SU-DHL-6 (cell line): ENCODE measurements around the gene GBX2.

Source experiments
- H2AFZ ChIP-seq: fragments of 200-600 bp; sonication (generic); 2 replicates; pipeline ENCODE4 v1.6.1; 2014; ENCODE audit warnings: low read depth, mild to moderate bottlenecking, moderate library complexity, mixed read lengths, antibody characterized with exemption, low read length; ENCODE audit not compliant: severe bottlenecking
- H3F3A ChIP-seq: fragments of 200-600 bp; shearing (Covaris generic); 2 replicates; pipeline ENCODE4 v1.6.0; 2016; ENCODE audit warnings: antibody characterized with exemption, mild to moderate bottlenecking; ENCODE audit not compliant: insufficient read depth
- H3K27ac ChIP-seq: fragments of 200-600 bp; sonication (generic); 2 replicates; pipeline ENCODE4 v1.5.1; 2016; ENCODE audit warnings: low read depth, mild to moderate bottlenecking, low read length, moderate library complexity, mixed read lengths
- H3K27me3 ChIP-seq: fragments of 200-600 bp; sonication (generic), shearing (Covaris generic); 2 replicates; pipeline ENCODE4 v1.6.0; 2014; ENCODE audit warnings: mild to moderate bottlenecking, low read length
- H3K36me3 ChIP-seq: fragments of 200-600 bp; sonication (generic); 2 replicates; pipeline ENCODE4 v1.6.1; 2014; ENCODE audit warnings: mild to moderate bottlenecking, low read length, mixed read lengths
- H3K4me2 ChIP-seq: fragments of 300-600, 200-600 bp; shearing (Covaris generic), sonication (generic); 2 replicates; pipeline ENCODE4 v1.6.0; 2014; ENCODE audit warnings: low read length, low read depth, mild to moderate bottlenecking; ENCODE audit not compliant: poor library complexity, severe bottlenecking
- H3K4me3 ChIP-seq: fragments of 200-600 bp; sonication (generic); 2 replicates; pipeline ENCODE4 v1.5.1; 2014; ENCODE audit warnings: antibody characterized with exemption, low read length, mild to moderate bottlenecking, mixed read lengths; ENCODE audit not compliant: insufficient read depth, poor library complexity, severe bottlenecking
- H3K79me2 ChIP-seq: fragments of 200-600 bp; sonication (generic); 2 replicates; pipeline ENCODE4 v1.6.1; 2014; ENCODE audit warnings: mild to moderate bottlenecking, low read length, moderate library complexity; ENCODE audit not compliant: insufficient read depth
- H3K9ac ChIP-seq: fragments of 200-600 bp; sonication (generic); 2 replicates; pipeline ENCODE4 v1.7.0; 2014; ENCODE audit warnings: mild to moderate bottlenecking, low read length
- H3K9me2 ChIP-seq: fragments of 200-600 bp; sonication (generic); replicated peaks from 2 replicates; pipeline ENCODE4 v1.6.1; 2014; ENCODE audit warnings: low read length; ENCODE audit not compliant: insufficient read depth
- H3K9me3 ChIP-seq: fragments of 200-600 bp; sonication (generic); 2 replicates; pipeline ENCODE4 v1.6.1; 2014; ENCODE audit warnings: low read length, mixed read lengths; ENCODE audit not compliant: insufficient read depth
- H4K20me1 ChIP-seq: fragments of 200-600 bp; sonication (generic); 2 replicates; pipeline ENCODE4 v1.6.1; 2014; ENCODE audit warnings: low read depth, mild to moderate bottlenecking, antibody characterized with exemption, low read length, moderate library complexity, mixed read lengths
- CTCF ChIP-seq: fragments of 200-600 bp; sonication (generic); IDR thresholded peaks from one replicate; pipeline ENCODE4 v1.5.1; 2017; ENCODE audit warnings: antibody characterized with exemption, mild to moderate bottlenecking, low read length, moderate library complexity; ENCODE audit not compliant: insufficient read depth, poor library complexity, severe bottlenecking
- EZH2phosphoT487 ChIP-seq: fragments of 200-600 bp; sonication (generic), shearing (Covaris generic); conservative IDR thresholded peaks from 2 replicates; pipeline ENCODE4 v1.6.1; 2018; ENCODE audit warnings: mild to moderate bottlenecking, antibody characterized with exemption, low read length, moderate library complexity, mixed read lengths

GBX2 gene

GRCh38 chr2:236171181-236171679 lies 3.0 kb upstream of the GBX2 start:
- Histone ChIP-seq H3K27me3 (no peaks in the 10 kb centered on the region), H3K4me3 (no peak overlapping the region), H3K9me2 (no peaks in the 10 kb centered on the region), H3K4me2 (no peak overlapping the region), H2AFZ (no peak overlapping the region), H3F3A (no peaks in the 10 kb centered on the region), H3K27ac (no peak overlapping the region), H4K20me1 (no peaks in the 10 kb centered on the region), H3K36me3 (no peaks in the 10 kb centered on the region), H3K9ac (no peak overlapping the region), H3K9me3 (no peaks in the 10 kb centered on the region), H3K79me2 (no peaks in the 10 kb centered on the region)
- TF ChIP-seq EZH2phosphoT487: no peak
- no peak for TF ChIP-seq CTCF

- H3K79me2 ChIP-seq: no peaks in the 10 kb centered on the region
- no peak overlapping the region for H3K9ac ChIP-seq
- H3K4me2 ChIP-seq: no peak overlapping the region
- no peak for TF ChIP-seq CTCF
- no peak for TF ChIP-seq EZH2phosphoT487
- no peak overlapping the region for H2AFZ ChIP-seq
- no peaks in the 10 kb centered on the region for H4K20me1 ChIP-seq
- no peak overlapping the region for H3K4me3 ChIP-seq
- H3F3A ChIP-seq: no peaks in the 10 kb centered on the region
- H3K9me3 ChIP-seq: no peaks in the 10 kb centered on the region
- no peak overlapping the region for H3K27ac ChIP-seq
- H3K27me3 ChIP-seq: no peaks in the 10 kb centered on the region
- no peaks in the 10 kb centered on the region for H3K9me2 ChIP-seq
- no peaks in the 10 kb centered on the region for H3K36me3 ChIP-seq
Observed at GRCh38 chr2:236170590-236171165, 2.5 kb upstream of the GBX2 start.

GRCh38 chr2:236169741-236170589 lies 1.8 kb upstream of the GBX2 start:
- TF ChIP-seq EZH2phosphoT487 (no peak), CTCF (no peak)
- H3K9ac ChIP-seq: no peak overlapping the region
- no peaks in the 10 kb centered on the region for H3F3A ChIP-seq
- no peaks in the 10 kb centered on the region for H3K9me2 ChIP-seq
- H3K36me3 ChIP-seq: no peaks in the 10 kb centered on the region
- no peaks in the 10 kb centered on the region for H4K20me1 ChIP-seq
- H3K4me2 ChIP-seq: no peak overlapping the region
- no peaks in the 10 kb centered on the region for H3K27me3 ChIP-seq
- no peak overlapping the region for H2AFZ ChIP-seq
- H3K9me3 ChIP-seq: no peaks in the 10 kb centered on the region
- H3K79me2 ChIP-seq: no peaks in the 10 kb centered on the region
- no peak overlapping the region for H3K27ac ChIP-seq
- no peak overlapping the region for H3K4me3 ChIP-seq
